Lung (tissue), 12 donors: Measurements from ENCODE around the gene MET. TPM values are rescaled to one million over a fixed set of nuclear protein-coding genes. Genes with fewer than 3 reads are reported as not detected.

Experiments used
- ATAC-seq: fragments of 200-7000 bp; cut with Tn5 transposase; one replicate; pipeline ENCODE4 v1.9.1; 2020; ENCODE audit warnings: moderate number of reproducible peaks; ENCODE audit not compliant: insufficient read depth, low FRiP score
- DNase-seq, 3 donors: peaks; one replicate each; pipeline ENCODE4 v3.0.0-alpha.2; 2013 to 2017
- H3K27ac ChIP-seq, 2 donors: one replicate each; pipeline ENCODE4 v1.5.1; 2013; ENCODE audit warnings: mild to moderate bottlenecking in 2 of 2, moderate library complexity in 2 of 2, control low read depth in 1 of 2, inconsistent platforms in 1 of 2, low read depth in 1 of 2, low read length in 1 of 2
- H3K27me3 ChIP-seq, 3 donors: one replicate each; pipeline ENCODE4 v1.5.1; 2013; ENCODE audit warnings: low read length in 2 of 3; ENCODE audit not compliant: control insufficient read depth in 3 of 3, insufficient read depth in 3 of 3
- H3K36me3 ChIP-seq, 4 donors: one replicate each; pipeline ENCODE4 v1.5.1; 2013; ENCODE audit warnings: low read length in 4 of 4, mild to moderate bottlenecking in 1 of 4, moderate library complexity in 1 of 4; ENCODE audit not compliant: control insufficient read depth in 4 of 4, insufficient read depth in 4 of 4
- H3K4me1 ChIP-seq, 5 donors: one replicate each; pipeline ENCODE4 v1.5.1; 2013; ENCODE audit warnings: low read length in 5 of 5, mild to moderate bottlenecking in 2 of 5, moderate library complexity in 1 of 5; ENCODE audit not compliant: control insufficient read depth in 5 of 5, insufficient read depth in 5 of 5
- H3K4me3 ChIP-seq: one replicate; pipeline ENCODE4 v1.5.1; 2013; ENCODE audit warnings: mild to moderate bottlenecking, control low read depth, moderate library complexity
- H3K9ac ChIP-seq, 2 donors: one replicate each; pipeline ENCODE4 v1.5.1; 2013; ENCODE audit warnings: low read length in 2 of 2, control low read depth in 1 of 2; ENCODE audit not compliant: insufficient read depth in 1 of 2
- H3K9me3 ChIP-seq, 4 donors: one replicate each; pipeline ENCODE4 v1.5.1; 2013; ENCODE audit warnings: low read length in 3 of 4, mild to moderate bottlenecking in 1 of 4, moderate library complexity in 1 of 4; ENCODE audit not compliant: control insufficient read depth in 4 of 4, insufficient read depth in 3 of 4
- WGBS, 2 donors: extraction: QIAGEN DNeasy Blood & Tissue Kit; methylation state at CpG; one replicate each; pipeline ENCODE4 v1.1.7; 2013; 5-methylcytosine and 5-hydroxymethylcytosine counted together
- polyA plus RNA-seq, 2 donors: library from polyadenylated mRNA; stranded (reverse); fragments of 200-250 nt; gene quantifications; one replicate each; pipeline ENCODE4 v1.2.1, GENCODE V29; 2013
- total RNA-seq, 2 donors: library from RNA; depleted of rRNA in 1 of 2; stranded (reverse); fragments of >200 nt in 1 of 2; gene quantifications; one replicate each; pipeline ENCODE4 v1.2.1, GENCODE V29; 2014 to 2021
- TF ChIP-seq, protein P1 (sequence below): IDR thresholded peaks from 2 replicates; pipeline ENCODE4 v1.5.1; 2012; ENCODE audit warnings: mild to moderate bottlenecking; ENCODE audit errors: control extremely low read depth, extremely low read depth
- donor health status: control.
- donor health status: control.
- donor health status: Bipolar disorder and iron deficiency.
- donor health status: healthy.
- donor health status: DM: yes; HTN: yes; CAD: no.

The MET gene
- total and polyA plus RNA-seq, 4 donors, result 16.3 to 106 (median 41.5) TPM

- Histone ChIP-seq H3K9me3 (no peaks in the 10 kb centered on the region), H3K27ac (no peak overlapping the region), H3K9ac (no peak overlapping the region), H3K4me1 (peaks cover 0 to 73% (median 29%) of the 10 kb centered on the region in 5 donors), H3K36me3 (peaks cover 0 to 11% (median 1%) of the 10 kb centered on the region in 4 donors), H3K4me3 (no peak overlapping the region), H3K27me3 (no peaks in the 10 kb centered on the region)
- ATAC-seq (no peak), DNase-seq (no peak)
- TF ChIP-seq, protein P1, sequence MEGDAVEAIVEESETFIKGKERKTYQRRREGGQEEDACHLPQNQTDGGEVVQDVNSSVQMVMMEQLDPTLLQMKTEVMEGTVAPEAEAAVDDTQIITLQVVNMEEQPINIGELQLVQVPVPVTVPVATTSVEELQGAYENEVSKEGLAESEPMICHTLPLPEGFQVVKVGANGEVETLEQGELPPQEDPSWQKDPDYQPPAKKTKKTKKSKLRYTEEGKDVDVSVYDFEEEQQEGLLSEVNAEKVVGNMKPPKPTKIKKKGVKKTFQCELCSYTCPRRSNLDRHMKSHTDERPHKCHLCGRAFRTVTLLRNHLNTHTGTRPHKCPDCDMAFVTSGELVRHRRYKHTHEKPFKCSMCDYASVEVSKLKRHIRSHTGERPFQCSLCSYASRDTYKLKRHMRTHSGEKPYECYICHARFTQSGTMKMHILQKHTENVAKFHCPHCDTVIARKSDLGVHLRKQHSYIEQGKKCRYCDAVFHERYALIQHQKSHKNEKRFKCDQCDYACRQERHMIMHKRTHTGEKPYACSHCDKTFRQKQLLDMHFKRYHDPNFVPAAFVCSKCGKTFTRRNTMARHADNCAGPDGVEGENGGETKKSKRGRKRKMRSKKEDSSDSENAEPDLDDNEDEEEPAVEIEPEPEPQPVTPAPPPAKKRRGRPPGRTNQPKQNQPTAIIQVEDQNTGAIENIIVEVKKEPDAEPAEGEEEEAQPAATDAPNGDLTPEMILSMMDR, result no peak
- 75 to 88% methylated on average over 3 of the region's 3 CpGs for WGBS, 2 donors
Observed at GRCh38 chr7:116779931-116780330, 107.9 kb downstream of the MET start.

GRCh38 chr7:116780521-116780920 is 108.5 kb downstream of the MET start:
- 40 to 49% methylated on average over 1 of the region's 1 CpG for WGBS, 2 donors
- TF ChIP-seq, protein P1, result no peak
- H3K27me3 ChIP-seq, result no peaks in the 10 kb centered on the region
- ATAC-seq (peak; percentile 8), DNase-seq (peak in 2 of 3 donors; percentile 21 to 27)
- peaks cover 0 to 73% (median 29%) of the 10 kb centered on the region in 5 donors for H3K4me1 ChIP-seq
- no peaks in the 10 kb centered on the region for H3K9me3 ChIP-seq
- no peak overlapping the region for H3K4me3 ChIP-seq
- no peak overlapping the region for H3K27ac ChIP-seq
- H3K9ac ChIP-seq, result no peak overlapping the region
- H3K36me3 ChIP-seq, result peaks cover 0 to 11% (median 1%) of the 10 kb centered on the region in 4 donors

DNA sequence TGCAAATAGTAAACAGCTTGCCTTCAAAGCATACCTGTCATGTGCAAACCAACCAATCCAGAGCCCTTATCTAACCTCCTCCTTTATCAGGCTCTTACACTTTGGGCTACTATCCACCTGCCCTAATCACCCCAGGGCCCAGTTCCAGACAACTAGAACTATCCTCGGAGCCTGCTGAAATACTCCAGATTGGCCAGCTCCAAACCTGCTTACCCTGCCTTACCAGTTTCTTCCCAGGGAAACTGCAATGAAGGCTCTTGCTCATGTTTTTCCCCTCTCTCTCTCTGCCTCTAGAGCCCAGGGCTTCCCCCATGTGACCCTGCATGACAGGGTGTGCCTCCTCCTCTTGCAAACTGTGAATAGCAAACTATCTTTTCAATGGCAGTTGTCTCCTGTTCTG is 109.0 kb downstream of the MET start:
- Histone ChIP-seq H3K27me3 (no peaks in the 10 kb centered on the region), H3K4me3 (no peak overlapping the region), H3K27ac (no peak overlapping the region), H3K9me3 (no peaks in the 10 kb centered on the region), H3K9ac (no peak overlapping the region), H3K4me1 (peaks cover 0 to 70% (median 29%) of the 10 kb centered on the region in 5 donors), H3K36me3 (peaks cover 0 to 11% (median 1%) of the 10 kb centered on the region in 4 donors)
- peak; percentile 58 to 82 (median 64) for DNase-seq
- ATAC-seq, result peak; percentile 8
- WGBS, 2 donors, result 58 to 80% methylated on average over 1 of the region's 1 CpG
- TF ChIP-seq, protein P1, result no peak

DNA sequence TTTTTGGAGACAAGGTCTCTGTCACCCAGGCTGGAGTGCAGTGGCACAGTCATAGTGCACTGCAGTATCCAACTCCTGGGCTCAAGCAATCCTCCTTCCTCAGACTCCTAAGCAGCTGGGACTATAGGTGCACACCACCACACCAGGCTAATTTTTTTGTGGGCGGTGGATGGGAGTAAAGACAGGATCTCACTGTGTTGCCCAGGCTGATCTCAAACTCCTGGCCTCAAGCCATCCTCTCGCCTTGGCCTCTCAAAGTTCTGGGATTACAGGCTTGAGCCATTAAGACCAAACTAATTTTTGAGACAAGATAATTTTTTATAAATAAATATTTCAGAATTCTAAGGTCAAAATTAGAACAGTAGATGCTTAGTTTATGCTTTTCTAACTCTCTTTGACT is 109.6 kb downstream of the MET start:
- TF ChIP-seq, protein P1, result no peak
- no peak overlapping the region for H3K4me3 ChIP-seq
- WGBS, 2 donors, result 89% methylated on average over 2 of the region's 2 CpGs
- no peaks in the 10 kb centered on the region for H3K27me3 ChIP-seq
- peaks cover 4 to 63% (median 29%) of the 10 kb centered on the region in 5 donors for H3K4me1 ChIP-seq
- no peak overlapping the region for H3K27ac ChIP-seq
- no peak overlapping the region for H3K9ac ChIP-seq
- DNase-seq (no peak), ATAC-seq (no peak)
- peaks cover 0 to 13% (median 1%) of the 10 kb centered on the region in 4 donors for H3K36me3 ChIP-seq
- H3K9me3 ChIP-seq, result no peaks in the 10 kb centered on the region
